Mucosa of rectum (tissue), 2 donors: ENCODE measurements around the gene MYOCOS.

Experiments
- H3K27ac ChIP-seq, 2 donors: one replicate each; pipeline ENCODE4 v1.7.0; 2013; ENCODE audit warnings: inconsistent platforms in 2 of 2, low read depth in 2 of 2, low read length in 2 of 2
- H3K27me3 ChIP-seq, 2 donors: one replicate each; pipeline ENCODE4 v1.7.0; 2013; ENCODE audit warnings: low read length in 2 of 2; ENCODE audit not compliant: control insufficient read depth in 2 of 2, insufficient read depth in 2 of 2
- H3K36me3 ChIP-seq, 2 donors: one replicate each; pipeline ENCODE4 v1.7.0; 2013; ENCODE audit warnings: low read length in 2 of 2; ENCODE audit not compliant: control insufficient read depth in 2 of 2, insufficient read depth in 2 of 2
- H3K4me1 ChIP-seq, 2 donors: one replicate each; pipeline ENCODE4 v1.7.0; 2013; ENCODE audit warnings: low read length in 2 of 2, mild to moderate bottlenecking in 1 of 2; ENCODE audit not compliant: control insufficient read depth in 2 of 2, insufficient read depth in 2 of 2
- H3K4me3 ChIP-seq, 2 donors: one replicate each; pipeline ENCODE4 v1.7.0; 2013; ENCODE audit warnings: low read length in 2 of 2
- H3K9ac ChIP-seq, 2 donors: one replicate each; pipeline ENCODE4 v1.7.0; 2013; ENCODE audit warnings: low read length in 2 of 2, low read depth in 1 of 2, mild to moderate bottlenecking in 1 of 2
- H3K9me3 ChIP-seq, 2 donors: one replicate each; pipeline ENCODE4 v1.7.0; 2013; ENCODE audit warnings: low read length in 2 of 2; ENCODE audit not compliant: control insufficient read depth in 2 of 2
- donor health status: healthy.
- donor health status: Normal muscosa, but diverticular disease.

MYOCOS gene

GRCh38 chr1:171670739-171671138, 48.7 kb downstream of the MYOCOS start:
- no peaks in the 10 kb centered on the region for H3K36me3 ChIP-seq
- no peaks in the 10 kb centered on the region for H3K27me3 ChIP-seq
- H3K27ac ChIP-seq, result no peak overlapping the region
- H3K4me1 ChIP-seq, result no peaks in the 10 kb centered on the region
- H3K9ac ChIP-seq, result no peak overlapping the region
- H3K4me3 ChIP-seq, result no peak overlapping the region
- H3K9me3 ChIP-seq, result no peaks in the 10 kb centered on the region

- H3K27me3 ChIP-seq, result no peaks in the 10 kb centered on the region
- H3K9me3 ChIP-seq, result no peaks in the 10 kb centered on the region
- no peaks in the 10 kb centered on the region for H3K4me1 ChIP-seq
- H3K9ac ChIP-seq, result no peak overlapping the region
- H3K4me3 ChIP-seq, result no peak overlapping the region
- no peaks in the 10 kb centered on the region for H3K36me3 ChIP-seq
- no peak overlapping the region for H3K27ac ChIP-seq
Measured at GRCh38 chr1:171674431-171675405, 52.7 kb downstream of the MYOCOS start.
